Amniotic epithelial cell (primary cell): ENCODE data around the gene ANKRD29.

Experiments used
- DNase-seq: peaks from one replicate; pipeline ENCODE4 v3.0.0-alpha.2; 2010; ENCODE audit warnings: low read depth

Gene ANKRD29

DNA sequence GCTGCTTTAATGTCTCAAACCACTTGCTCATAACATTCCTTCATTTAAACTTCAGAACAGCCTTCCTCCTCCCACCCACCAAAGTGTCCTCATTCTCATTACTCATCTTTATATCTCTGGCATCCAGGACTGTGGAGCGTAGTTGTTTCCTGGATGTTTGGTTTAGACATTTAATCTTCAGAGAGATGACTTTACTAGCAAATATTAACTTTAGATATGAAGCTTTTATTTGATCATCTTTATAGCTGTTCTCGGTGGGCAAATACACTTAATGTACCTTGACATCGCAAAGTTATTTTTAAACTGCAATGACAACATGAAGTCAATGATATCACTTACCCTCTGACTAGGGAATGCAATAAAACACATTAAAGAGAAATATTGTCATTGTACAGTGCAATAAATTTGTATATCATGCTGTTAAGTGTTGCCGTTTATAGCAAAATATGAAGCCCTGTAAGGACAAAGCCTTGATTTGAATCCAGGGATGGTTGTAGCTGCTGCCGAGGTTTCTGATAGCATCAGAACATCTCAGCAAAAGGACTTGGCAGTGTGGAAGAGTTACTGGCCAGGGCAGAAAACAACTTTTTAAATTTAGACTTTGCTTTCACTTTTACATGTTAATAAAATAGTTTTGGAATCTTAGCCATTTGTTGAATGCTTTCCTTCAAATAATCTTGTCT, 21.9 kb upstream of the ANKRD29 start:
- peak; percentile 76 for DNase-seq

DNA sequence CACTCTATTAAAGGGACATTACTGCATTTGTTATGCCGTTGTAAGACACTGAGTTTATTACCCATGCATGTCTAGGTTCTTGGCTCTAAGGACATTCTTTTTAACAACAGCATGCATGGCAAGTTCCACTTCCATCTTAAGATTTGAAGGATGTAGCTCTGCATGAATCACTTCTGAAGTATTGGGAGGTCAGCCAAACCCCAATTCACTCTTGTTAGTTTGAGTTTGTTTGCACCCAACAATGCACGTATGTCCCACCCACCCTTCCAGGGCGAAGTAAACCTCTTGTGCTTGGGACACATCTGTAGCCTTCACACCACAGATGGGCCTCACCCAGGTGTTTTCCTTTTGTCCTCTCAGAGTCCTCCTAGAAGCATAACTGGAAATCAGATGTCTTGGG, 21.0 kb upstream of the ANKRD29 start:
- no peak for DNase-seq

DNA sequence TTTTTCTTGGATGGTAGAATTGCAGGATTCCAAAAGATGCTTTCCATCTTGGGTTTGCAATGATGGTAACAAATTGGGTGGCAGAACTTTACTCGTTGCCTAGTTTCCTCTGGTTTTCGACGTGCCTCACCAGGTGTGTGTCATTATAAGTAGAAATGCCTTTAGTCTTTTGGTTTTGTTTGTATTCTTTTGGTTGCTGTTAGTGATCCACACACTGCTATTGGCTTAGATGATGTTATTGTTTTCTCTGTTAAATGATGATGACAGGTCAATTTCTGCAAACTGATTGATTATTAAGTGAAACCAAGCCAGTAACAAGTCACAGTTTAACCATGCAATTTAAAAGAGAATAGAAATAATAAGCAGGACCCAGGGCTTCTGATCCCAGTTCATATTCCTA, 20.4 kb upstream of the ANKRD29 start:
- no peak for DNase-seq

DNA sequence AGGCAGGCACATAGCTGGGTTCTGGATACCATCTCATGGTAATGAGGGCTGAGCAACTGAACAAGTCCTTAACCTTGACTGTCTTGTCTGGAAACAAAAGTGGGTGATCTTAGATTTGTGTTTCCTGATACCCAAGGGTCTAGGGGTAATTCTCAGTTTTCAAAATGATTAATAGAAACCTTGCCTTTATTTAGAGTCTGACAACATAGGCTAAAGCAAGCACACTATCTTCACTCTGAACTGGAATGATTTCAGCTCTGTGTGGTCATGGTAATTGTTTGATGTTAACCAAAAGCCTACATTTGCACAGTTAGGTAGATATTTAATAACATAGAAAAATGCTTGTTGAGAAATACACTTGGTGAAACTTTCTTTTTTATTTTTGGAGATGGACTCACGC, 19.8 kb upstream of the ANKRD29 start:
- DNase-seq = no peak

DNA sequence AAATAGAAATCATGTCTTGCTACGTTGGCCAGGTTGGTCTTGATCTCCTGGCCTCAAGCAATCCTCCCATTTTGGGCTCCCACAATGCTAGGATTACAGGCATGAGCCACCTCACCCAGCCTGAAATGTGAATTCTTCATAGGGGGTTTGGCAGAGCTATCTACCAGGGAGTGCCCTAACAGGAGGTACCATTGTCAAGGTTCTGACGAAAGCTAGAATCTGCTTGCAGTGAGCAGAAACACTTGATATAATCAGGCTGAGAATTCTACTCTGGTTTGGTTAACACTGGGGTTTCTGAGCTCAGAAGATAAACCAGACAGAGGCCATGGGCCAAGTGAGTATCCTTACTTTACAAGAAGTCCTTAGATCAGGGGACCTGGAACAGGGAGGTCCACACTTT, 19.3 kb upstream of the ANKRD29 start:
- no peak for DNase-seq

DNA sequence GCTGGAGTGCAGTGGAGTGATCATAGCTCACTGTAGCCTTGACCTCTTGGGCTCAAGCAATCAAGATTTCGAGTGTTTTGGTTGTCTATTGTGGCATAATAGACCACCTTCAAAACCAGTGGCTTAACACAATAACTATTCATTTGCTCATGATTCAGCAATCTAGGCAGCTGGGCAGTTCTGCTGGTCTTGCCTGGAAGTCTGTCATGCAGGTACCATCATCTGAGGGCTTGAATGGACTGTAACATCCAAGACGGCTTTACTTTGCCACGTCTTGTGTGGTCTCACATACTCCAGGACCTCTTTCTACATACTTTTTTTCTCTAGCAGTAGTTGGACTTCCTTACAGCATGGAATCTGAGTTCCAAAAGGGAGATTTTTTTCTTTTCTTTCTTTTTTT, 13.2 kb upstream of the ANKRD29 start:
- no peak for DNase-seq

- DNase-seq = no peak
Observed at GRCh38 chr18:23675236-23675635, 12.5 kb upstream of the ANKRD29 start.

DNA sequence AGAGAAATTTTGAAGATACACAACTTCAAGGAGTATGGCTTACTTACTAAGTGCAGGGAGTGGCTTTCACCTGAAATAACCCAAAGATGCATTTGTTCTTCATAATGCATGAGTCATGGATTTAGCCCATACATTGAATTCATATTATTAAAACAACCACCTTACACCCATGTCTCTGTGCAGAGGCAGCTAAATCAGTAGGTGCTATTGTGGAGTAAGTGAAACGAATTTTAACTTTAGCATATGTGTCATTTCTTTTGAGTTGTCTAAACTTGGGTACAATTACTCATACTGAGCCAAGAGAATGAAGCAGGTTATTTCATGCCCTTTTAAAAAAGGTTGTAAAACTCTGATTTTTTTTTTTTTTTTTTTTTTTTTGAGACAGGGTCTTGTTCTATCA, 11.0 kb upstream of the ANKRD29 start:
- no peak for DNase-seq

DNA sequence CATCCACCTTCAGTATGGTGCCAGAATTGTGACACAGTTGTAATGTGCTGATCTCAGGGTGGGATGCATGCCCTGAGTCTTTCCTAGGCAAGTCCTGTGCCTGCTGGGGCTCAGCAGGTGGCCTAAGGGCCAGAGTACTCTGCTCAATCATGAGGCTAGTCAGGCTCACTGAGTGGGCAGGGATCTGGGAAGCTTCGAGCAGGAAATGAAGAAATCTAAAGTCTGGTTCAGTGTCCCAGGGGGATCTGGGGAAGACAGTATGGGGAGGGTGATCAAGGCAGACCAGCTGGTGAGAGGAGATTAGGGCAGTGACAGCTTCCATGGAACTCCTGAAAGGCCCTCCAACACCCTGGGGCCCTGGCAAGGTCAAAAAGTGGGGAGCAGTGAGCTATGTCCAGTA, 8.9 kb upstream of the ANKRD29 start:
- no peak for DNase-seq

DNA sequence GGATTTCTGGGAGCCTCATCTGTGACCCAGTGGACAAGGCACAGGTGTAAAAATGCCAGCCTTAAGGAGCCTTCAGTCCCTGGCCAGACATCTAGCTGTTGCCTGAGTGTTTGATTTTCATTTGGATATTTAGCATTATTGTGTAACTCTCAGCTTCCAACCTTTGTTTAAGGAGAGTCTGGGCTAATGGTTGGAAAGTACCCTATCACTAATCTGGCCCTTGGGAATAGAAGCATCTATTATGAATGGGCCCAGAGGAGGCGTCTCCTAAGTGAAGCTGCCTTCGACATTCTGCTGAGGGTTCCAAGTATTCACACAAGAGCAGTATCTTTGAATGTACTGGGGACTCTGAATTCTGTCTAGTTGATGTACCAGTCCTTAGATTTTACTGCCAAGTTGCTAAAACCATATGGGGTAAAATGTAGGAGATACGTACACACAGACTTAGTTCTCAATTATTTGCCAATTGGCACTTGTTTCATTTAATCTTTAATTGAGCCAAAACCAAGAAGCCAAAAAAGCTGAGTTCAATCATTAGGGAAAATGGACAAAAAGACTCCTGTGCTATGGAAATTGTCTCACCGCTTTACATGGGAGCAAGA, 7.2 kb upstream of the ANKRD29 start:
- DNase-seq = no peak

DNA sequence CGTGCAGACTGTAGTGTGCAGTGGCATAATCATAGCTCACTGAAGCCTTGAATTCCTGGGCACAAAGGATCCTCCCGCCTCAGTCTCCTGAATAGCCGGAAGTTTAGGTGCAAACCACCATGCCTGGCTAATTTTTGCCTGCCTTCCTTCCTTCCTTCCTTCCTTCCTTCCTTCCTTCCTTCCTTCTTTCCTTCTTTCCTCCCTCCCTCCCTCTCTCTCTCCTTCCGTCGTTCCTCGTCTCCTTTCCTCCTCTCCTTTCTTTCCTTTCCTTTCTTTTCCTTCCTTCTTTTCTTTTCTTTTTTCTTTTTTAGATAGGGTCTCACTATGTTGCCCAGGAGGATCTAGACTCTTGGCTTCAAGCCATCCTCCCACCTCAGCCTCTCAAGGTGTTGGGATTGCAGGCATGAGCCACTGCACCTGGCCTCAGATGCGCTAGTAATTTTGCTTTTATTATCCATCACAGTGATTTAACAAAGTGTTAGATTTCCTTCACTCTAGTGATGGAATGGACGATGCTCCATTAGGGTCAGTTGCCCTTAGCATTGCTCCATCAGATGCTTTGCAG, 6.6 kb upstream of the ANKRD29 start:
- DNase-seq = no peak

GRCh38 chr18:23668731-23669130, 6.0 kb upstream of the ANKRD29 start:
- DNase-seq = no peak

DNA sequence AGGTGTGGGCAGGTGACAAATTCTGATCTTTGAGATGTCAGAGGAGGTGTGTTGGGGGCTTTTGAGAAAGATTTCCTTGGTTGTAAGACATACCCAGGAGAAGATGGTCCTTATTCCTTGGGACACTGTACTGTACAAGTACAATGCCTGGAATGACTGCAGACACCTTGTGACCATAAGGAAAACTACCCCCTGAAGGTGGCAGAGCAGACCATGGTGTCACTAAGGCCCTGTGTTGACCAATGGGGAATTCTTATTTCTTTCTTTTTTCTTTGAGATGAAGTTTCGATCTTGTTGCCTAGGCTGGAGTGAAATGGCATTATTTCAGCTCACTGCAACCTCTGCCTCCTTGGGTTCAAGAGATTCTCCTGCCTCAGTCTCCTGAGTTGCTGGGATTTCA, 4.4 kb upstream of the ANKRD29 start:
- DNase-seq = no peak

- peak; percentile 47 for DNase-seq
Observed at GRCh38 chr18:23664674-23665073, 2.0 kb upstream of the ANKRD29 start.

DNA sequence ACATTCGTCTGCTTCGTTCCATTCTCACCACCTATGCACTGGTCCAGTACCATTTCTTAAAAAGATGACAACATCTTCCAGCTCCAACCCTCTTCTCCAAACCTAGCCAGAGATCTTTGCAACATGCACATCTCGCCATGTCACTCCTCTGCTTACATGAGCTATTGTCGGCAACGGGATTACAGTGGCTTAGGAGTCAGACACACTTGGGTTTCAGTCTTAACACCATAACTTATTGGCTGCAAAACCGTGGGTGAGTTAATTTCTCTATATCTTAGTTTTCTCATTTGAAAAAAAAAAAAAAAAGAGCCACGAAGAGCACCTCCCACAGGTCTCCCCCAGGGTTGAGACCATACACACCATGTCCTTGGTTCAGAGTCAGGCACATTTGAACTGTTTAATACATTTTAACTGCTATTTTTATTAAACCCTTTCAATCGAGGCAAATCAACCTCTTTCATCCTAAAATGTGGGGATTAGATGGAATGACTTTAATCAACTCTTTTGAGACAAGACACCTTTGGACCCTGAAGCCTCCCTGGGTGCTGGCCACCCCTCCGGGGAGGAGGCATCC, 889 bp downstream of the ANKRD29 start:
- no peak for DNase-seq

DNA sequence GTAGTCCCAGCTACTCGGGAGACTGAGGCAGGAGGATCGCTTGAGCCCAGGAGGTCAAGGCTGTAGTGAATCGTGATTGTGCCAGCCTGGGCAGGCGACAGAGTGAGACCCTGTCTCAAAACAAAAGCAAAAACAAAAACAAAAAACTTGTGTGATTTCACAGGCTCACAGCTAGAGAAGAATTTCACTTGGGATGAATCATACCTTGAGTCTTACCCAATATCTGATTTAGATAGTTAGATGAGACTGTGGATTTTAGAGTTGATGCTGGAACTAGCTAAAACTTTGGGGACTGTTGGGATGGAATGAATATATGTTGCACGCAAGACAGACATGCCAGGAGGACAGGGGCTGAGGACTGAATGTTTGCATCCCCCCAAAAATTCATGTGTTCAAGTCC, 4.4 kb downstream of the ANKRD29 start:
- peak; percentile 55 for DNase-seq

- no peak for DNase-seq
Observed at GRCh38 chr18:23652232-23652631, 10.5 kb downstream of the ANKRD29 start.

- DNase-seq = peak; percentile 90
Observed at GRCh38 chr18:23650968-23651927, 11.5 kb downstream of the ANKRD29 start.

GRCh38 chr18:23648940-23649607, 13.6 kb downstream of the ANKRD29 start:
- peak; percentile 6 for DNase-seq

DNA sequence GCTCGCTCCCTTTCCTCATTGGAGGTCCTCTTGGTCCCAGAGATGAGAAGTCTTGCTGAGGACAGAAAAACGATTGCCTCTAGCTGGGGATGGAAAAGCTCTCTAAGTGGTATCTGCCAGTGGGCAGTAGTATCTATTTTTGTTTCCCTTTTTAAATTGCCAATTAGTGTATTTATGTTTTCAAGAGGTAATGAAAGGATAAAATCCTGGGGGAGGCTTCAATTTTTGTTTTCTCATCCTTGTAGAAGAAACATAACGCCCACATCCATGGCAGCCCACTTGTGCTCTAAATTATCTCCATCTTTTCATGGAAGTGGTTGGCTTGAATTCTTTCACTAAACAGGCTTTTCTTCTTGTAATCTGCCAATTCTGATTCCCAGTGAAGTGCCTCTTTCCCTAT, 14.3 kb downstream of the ANKRD29 start:
- no peak for DNase-seq

- no peak for DNase-seq
Observed at GRCh38 chr18:23646282-23646681, 16.4 kb downstream of the ANKRD29 start.
